ENCODE data around the gene CADPS2. TPM values are rescaled to one million over a fixed set of nuclear protein-coding genes. Genes with fewer than 3 reads are reported as not detected.
A peak's percentile ranks its signal among the peaks of the same experiment; 100 is the strongest.

CADPS2 gene
- total RNA-seq, 1 donor from 2014 or later: 8.8 TPM

GRCh38 chr7:122535086-122535485, 351.2 kb downstream of the CADPS2 start:
- TF ChIP-seq, protein P1, sequence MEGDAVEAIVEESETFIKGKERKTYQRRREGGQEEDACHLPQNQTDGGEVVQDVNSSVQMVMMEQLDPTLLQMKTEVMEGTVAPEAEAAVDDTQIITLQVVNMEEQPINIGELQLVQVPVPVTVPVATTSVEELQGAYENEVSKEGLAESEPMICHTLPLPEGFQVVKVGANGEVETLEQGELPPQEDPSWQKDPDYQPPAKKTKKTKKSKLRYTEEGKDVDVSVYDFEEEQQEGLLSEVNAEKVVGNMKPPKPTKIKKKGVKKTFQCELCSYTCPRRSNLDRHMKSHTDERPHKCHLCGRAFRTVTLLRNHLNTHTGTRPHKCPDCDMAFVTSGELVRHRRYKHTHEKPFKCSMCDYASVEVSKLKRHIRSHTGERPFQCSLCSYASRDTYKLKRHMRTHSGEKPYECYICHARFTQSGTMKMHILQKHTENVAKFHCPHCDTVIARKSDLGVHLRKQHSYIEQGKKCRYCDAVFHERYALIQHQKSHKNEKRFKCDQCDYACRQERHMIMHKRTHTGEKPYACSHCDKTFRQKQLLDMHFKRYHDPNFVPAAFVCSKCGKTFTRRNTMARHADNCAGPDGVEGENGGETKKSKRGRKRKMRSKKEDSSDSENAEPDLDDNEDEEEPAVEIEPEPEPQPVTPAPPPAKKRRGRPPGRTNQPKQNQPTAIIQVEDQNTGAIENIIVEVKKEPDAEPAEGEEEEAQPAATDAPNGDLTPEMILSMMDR (IDR thresholded peaks at IDR 0.05; ENCODE audit: insufficient read depth, low read length, poor library complexity, severe bottlenecking): no peak
- DNase-seq (ENCODE audit: low read depth): no peak
- no peaks in the 10 kb centered on the region for H3K27me3 ChIP-seq (ENCODE audit: control insufficient read depth, insufficient read depth, low read length)
- H3K4me3 ChIP-seq (ENCODE audit: low read depth, low read length): no peak overlapping the region
- no peaks in the 10 kb centered on the region for H3K36me3 ChIP-seq (ENCODE audit: control insufficient read depth, insufficient read depth, low read length)

DNA sequence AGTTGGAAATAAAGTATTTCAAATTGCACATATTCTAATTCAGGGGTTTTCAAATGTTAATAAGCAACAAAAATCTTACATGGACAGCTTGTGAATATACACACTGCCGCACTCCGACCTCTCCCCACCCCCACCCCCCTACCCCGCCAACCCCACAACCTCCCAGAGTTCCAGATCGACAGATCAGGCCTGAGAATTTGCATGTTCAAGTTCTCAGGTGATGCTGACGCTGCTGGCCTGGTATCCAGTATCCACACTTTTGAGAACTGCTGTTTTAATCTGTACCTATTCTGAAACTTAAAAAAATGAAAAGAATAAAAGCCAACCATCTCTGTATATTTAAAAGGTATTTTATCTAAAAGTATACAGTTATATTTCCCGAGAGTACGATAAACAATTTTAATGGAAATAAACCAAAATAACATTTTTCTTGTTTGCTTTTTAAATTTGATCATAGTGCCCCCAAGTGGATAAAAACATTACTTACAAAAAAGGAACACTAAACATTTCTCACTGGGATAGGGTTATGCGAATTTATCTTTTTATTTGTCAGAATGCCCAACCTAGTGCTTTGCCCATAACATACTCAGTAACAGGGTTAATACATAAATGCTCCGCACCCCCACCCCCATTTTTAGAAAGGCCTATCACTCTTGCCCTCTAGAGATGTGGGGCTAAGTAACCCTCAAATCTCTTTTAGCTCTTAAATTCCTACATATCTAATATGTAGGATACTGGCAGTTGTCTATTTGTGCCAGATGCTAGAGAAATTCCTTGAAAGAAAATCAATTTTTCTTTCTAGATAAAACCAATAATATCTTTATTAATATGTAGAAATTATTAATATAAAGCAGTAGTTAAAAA, 353.6 kb downstream of the CADPS2 start:
- TF ChIP-seq, protein P1 (IDR thresholded peaks at IDR 0.05; ENCODE audit: insufficient read depth, low read length, poor library complexity, severe bottlenecking): peak; percentile 35
- no peak for DNase-seq (ENCODE audit: low read depth)
- Histone ChIP-seq H3K4me3 (ENCODE audit: low read depth, low read length) (no peak overlapping the region), H3K36me3 (ENCODE audit: control insufficient read depth, insufficient read depth, low read length) (no peaks in the 10 kb centered on the region), H3K27me3 (ENCODE audit: control insufficient read depth, insufficient read depth, low read length) (no peaks in the 10 kb centered on the region)

DNA sequence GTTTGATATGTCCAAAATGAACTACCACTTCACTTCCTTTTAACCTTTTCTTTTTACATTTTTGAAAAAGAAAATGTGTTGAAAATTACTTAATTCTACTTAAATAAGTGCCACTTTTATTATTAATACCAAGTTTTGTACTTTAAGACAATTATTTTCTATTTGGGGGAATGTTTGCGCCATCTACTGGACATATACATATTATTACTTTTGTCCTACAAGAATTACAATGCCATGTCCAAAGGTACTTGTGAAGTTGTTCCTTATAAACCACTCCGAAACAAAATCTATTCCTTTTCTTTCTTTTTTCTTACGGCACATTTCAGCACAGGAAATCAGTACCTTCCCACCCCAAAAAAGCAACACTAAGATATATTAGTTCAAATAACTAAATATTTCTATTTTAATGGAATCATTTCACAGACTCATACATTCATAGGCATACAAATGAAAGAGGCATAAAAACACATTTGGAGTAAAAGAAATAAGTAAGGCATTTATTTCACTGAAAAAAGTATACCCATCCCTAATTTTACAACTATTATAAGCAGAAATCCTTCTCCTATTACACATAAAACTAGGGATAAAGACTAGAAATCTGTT, 357.3 kb downstream of the CADPS2 start:
- TF ChIP-seq, protein P1 (IDR thresholded peaks at IDR 0.05; ENCODE audit: insufficient read depth, low read length, poor library complexity, severe bottlenecking): peak; percentile 33
- Histone ChIP-seq H3K4me3 (ENCODE audit: low read depth, low read length) (no peak overlapping the region), H3K27me3 (ENCODE audit: control insufficient read depth, insufficient read depth, low read length) (no peaks in the 10 kb centered on the region), H3K36me3 (ENCODE audit: control insufficient read depth, insufficient read depth, low read length) (no peaks in the 10 kb centered on the region)
- DNase-seq (ENCODE audit: low read depth): peak; percentile 4

GRCh38 chr7:122525355-122525754, 360.9 kb downstream of the CADPS2 start:
- no peaks in the 10 kb centered on the region for H3K36me3 ChIP-seq (ENCODE audit: control insufficient read depth, insufficient read depth, low read length)
- no peak overlapping the region for H3K4me3 ChIP-seq (ENCODE audit: low read depth, low read length)
- H3K27me3 ChIP-seq (ENCODE audit: control insufficient read depth, insufficient read depth, low read length): no peaks in the 10 kb centered on the region
- no peak for DNase-seq (ENCODE audit: low read depth)
- TF ChIP-seq, protein P1 (IDR thresholded peaks at IDR 0.05; ENCODE audit: insufficient read depth, low read length, poor library complexity, severe bottlenecking): no peak

DNA sequence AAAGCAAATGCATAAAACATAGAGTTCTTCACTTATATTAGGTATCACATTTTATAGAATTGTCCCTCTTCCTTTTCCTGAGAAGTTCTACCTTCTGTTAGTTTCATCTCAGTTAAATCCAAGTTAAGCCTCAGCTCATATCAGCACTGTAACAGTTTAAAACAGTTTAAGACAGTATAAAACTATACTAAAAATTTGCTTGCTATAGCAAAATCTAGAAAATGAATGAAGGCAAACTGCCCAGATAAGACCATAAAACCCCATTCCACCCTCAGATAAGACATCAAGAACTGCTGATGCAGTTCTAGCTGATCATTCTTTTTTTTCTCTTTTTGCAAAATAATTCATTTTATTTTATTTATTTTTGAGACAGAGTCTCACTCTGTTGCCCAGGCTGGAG, 364.5 kb downstream of the CADPS2 start:
- Histone ChIP-seq H3K4me3 (ENCODE audit: low read depth, low read length) (no peak overlapping the region), H3K36me3 (ENCODE audit: control insufficient read depth, insufficient read depth, low read length) (no peaks in the 10 kb centered on the region), H3K27me3 (ENCODE audit: control insufficient read depth, insufficient read depth, low read length) (no peaks in the 10 kb centered on the region)
- no peak for DNase-seq (ENCODE audit: low read depth)
- TF ChIP-seq, protein P1 (IDR thresholded peaks at IDR 0.05; ENCODE audit: insufficient read depth, low read length, poor library complexity, severe bottlenecking): no peak
